Tibial nerve (tissue), 3 donors: Measurements from ENCODE around the gene SBK2.

Experiments used
- POLR2A ChIP-seq, 2 donors: fragments of 450-650 bp; IDR thresholded peaks; one replicate each; pipeline ENCODE4 v1.6.1; 2017; ENCODE audit warnings: antibody characterized with exemption in 2 of 2, mild to moderate bottlenecking in 2 of 2, moderate library complexity in 2 of 2
- TF ChIP-seq, protein P1 (sequence below), 5 experiments: fragments of 200-600 bp in 3 of 5; fragments of 450-650 bp in 2 of 5; sonication (generic) in 3 of 5; IDR thresholded peaks; one replicate each; pipeline ENCODE4 v1.5.1; 2016 to 2019; ENCODE audit warnings: antibody characterized with exemption in 5 of 5, mild to moderate bottlenecking in 3 of 5, moderate library complexity in 2 of 5

DNA sequence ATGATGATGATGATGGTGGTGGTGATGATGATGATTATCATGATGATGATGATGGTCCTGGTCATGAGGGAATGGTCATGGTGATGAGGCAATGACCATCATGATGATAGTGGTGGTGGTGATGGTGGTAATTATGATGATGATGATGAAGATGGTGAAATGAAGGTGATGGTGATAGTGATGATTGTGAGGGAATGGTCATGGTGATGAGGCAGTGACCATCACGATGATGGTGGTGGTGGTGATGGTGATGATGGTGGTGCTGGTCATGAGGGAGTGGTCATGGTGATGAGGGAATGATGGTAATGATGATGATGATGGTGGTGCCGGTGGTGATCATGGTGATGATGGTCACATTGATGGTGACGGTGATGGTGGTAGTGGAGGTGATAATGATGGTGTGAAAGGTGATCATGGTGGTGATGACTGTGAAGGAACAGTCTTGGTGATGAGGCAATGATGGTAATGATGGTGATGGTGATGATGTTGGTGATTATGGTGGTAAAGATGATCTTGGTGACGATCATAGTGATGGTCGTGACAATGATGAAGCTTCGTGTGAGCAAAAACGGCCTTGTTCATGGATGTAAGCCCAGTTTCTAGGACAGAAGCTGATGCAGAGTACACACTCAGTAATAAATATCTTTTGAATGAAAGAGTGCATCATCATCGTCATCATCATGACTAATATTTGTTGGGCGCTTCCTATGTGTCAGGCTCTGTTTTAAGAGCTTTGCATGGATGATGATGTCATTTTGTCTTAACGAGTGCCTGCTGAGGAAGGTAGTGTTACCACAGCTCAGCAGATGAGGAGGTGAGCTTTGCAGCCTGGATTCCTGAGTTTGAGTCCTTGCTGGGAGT lies 17.3 kb downstream of the SBK2 start:
- TF ChIP-seq, protein P1, sequence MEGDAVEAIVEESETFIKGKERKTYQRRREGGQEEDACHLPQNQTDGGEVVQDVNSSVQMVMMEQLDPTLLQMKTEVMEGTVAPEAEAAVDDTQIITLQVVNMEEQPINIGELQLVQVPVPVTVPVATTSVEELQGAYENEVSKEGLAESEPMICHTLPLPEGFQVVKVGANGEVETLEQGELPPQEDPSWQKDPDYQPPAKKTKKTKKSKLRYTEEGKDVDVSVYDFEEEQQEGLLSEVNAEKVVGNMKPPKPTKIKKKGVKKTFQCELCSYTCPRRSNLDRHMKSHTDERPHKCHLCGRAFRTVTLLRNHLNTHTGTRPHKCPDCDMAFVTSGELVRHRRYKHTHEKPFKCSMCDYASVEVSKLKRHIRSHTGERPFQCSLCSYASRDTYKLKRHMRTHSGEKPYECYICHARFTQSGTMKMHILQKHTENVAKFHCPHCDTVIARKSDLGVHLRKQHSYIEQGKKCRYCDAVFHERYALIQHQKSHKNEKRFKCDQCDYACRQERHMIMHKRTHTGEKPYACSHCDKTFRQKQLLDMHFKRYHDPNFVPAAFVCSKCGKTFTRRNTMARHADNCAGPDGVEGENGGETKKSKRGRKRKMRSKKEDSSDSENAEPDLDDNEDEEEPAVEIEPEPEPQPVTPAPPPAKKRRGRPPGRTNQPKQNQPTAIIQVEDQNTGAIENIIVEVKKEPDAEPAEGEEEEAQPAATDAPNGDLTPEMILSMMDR (IDR thresholded peaks at IDR 0.05): no peak
- no peak for TF ChIP-seq POLR2A (IDR thresholded peaks at IDR 0.05)
